IMR-90 (cell line): ENCODE data around the gene RCAN2. TPM values are rescaled to one million over a fixed set of nuclear protein-coding genes. Genes with fewer than 3 reads are reported as not detected.

Source experiments
- ATAC-seq: fragments of 200-7000 bp; cut with Tn5 transposase; 2 replicates; pipeline ENCODE4 v1.9.1; 2020; ENCODE audit warnings: low read depth, mild to moderate bottlenecking, moderate library complexity
- BruUV-seq: library from RNA; stranded (reverse); fragments of 400-500 nt; replicated peaks from 2 replicates; lab custom pipeline; 2021; lab: Mats Ljungman, UMichigan
- CTCF ChIA-PET: fragments of 300-600 bp; formaldehyde crosslinking; extraction: SDS; loops from one replicate; lab custom pipeline; 2021; ENCODE audit warnings: antibody characterized with exemption; lab: Yijun Ruan, JAX
- POLR2A ChIA-PET: fragments of 300-600 bp; sonication (Branson Sonifier 250); formaldehyde crosslinking; loops from one replicate; lab custom pipeline; 2022; ENCODE audit warnings: antibody characterized with exemption; ENCODE audit not compliant: unreplicated experiment; lab: Charles Lee
- DNase-seq: peaks from one replicate; pipeline ENCODE4 v3.0.0; 2013
- H2AFZ ChIP-seq: replicated peaks from 2 replicates; pipeline ENCODE3; 2013; ENCODE audit warnings: low read length, mild to moderate bottlenecking; ENCODE audit not compliant: poor library complexity
- H2AK5ac ChIP-seq: 2 replicates; pipeline ENCODE4 v1.6.1; 2013; ENCODE audit warnings: low read depth, low read length, inconsistent platforms
- H2AK9ac ChIP-seq: replicated peaks from 2 replicates; pipeline ENCODE3; 2013; ENCODE audit warnings: mild to moderate bottlenecking, low read depth, low read length, moderate library complexity; ENCODE audit not compliant: poor library complexity
- H2BK120ac ChIP-seq: 2 replicates; pipeline ENCODE4 v1.6.1; 2013; ENCODE audit warnings: low read depth, low read length, inconsistent platforms
- H2BK15ac ChIP-seq: 3 replicates; pipeline ENCODE4 v1.6.1; 2013; ENCODE audit warnings: low read depth, low read length, inconsistent platforms
- H2BK20ac ChIP-seq: 2 replicates; pipeline ENCODE4 v1.6.1; 2013; ENCODE audit warnings: low read depth, mild to moderate bottlenecking, inconsistent platforms, low read length, moderate library complexity
- H2BK5ac ChIP-seq: 2 replicates; pipeline ENCODE4 v1.6.1; 2013; ENCODE audit warnings: mild to moderate bottlenecking, low read depth, low read length, inconsistent platforms; ENCODE audit not compliant: poor library complexity, severe bottlenecking
- H3K14ac ChIP-seq: replicated peaks from 2 replicates; pipeline ENCODE4 v1.6.1; 2013; ENCODE audit warnings: low read depth, low read length, inconsistent platforms
- H3K18ac ChIP-seq: 2 replicates; pipeline ENCODE4 v1.6.1; 2013; ENCODE audit warnings: low read depth, low read length, control low read depth
- H3K23ac ChIP-seq: 2 replicates; pipeline ENCODE4 v1.6.1; 2013; ENCODE audit warnings: low read depth, low read length, inconsistent platforms
- H3K27ac ChIP-seq: 2 replicates; pipeline ENCODE4 v1.5.1; 2013; ENCODE audit warnings: mild to moderate bottlenecking, control low read depth, low read length; ENCODE audit not compliant: insufficient read depth
- H3K27me3 ChIP-seq: 2 replicates; pipeline ENCODE4 v1.6.1; 2013; ENCODE audit warnings: low read length; ENCODE audit not compliant: control insufficient read depth, insufficient read depth
- H3K36me3 ChIP-seq: 2 replicates; pipeline ENCODE4 v1.6.1; 2013; ENCODE audit warnings: low read length, mixed read lengths; ENCODE audit not compliant: control insufficient read depth, insufficient read depth
- H3K4ac ChIP-seq: 2 replicates; pipeline ENCODE4 v1.6.1; 2013; ENCODE audit warnings: low read depth, low read length, inconsistent platforms
- H3K4me1 ChIP-seq: 2 replicates; pipeline ENCODE4 v1.6.1; 2013; ENCODE audit warnings: low read length, mixed read lengths; ENCODE audit not compliant: control insufficient read depth, insufficient read depth
- H3K4me2 ChIP-seq: 2 replicates; pipeline ENCODE4 v1.6.1; 2013; ENCODE audit warnings: low read depth, mild to moderate bottlenecking, control low read depth, low read length, moderate library complexity
- H3K4me3 ChIP-seq: 2 replicates; pipeline ENCODE4 v1.5.1; 2013; ENCODE audit warnings: low read depth, mild to moderate bottlenecking, control low read depth, low read length, moderate library complexity; ENCODE audit not compliant: insufficient read depth
- H3K56ac ChIP-seq: 2 replicates; pipeline ENCODE4 v1.6.1; 2013; ENCODE audit warnings: low read length, inconsistent platforms; ENCODE audit not compliant: insufficient read depth; ENCODE audit errors: extremely low read depth
- H3K79me1 ChIP-seq, 2 experiments: 2 replicates each; pipeline ENCODE4 v1.6.1; 2013; ENCODE audit warnings: low read length in 2 of 2, inconsistent platforms in 1 of 2, low read depth in 1 of 2
- H3K9ac ChIP-seq: 2 replicates; pipeline ENCODE4 v1.6.1; 2013; ENCODE audit warnings: low read depth, low read length, control low read depth
- H3K9me1 ChIP-seq: 2 replicates; pipeline ENCODE4 v1.6.1; 2013; ENCODE audit warnings: low read length, inconsistent platforms; ENCODE audit not compliant: insufficient read depth
- H3K9me3 ChIP-seq: 2 replicates; pipeline ENCODE4 v1.6.1; 2013; ENCODE audit warnings: low read length; ENCODE audit not compliant: control insufficient read depth, insufficient read depth
- H4K20me1 ChIP-seq: 2 replicates; pipeline ENCODE4 v1.6.1; 2013; ENCODE audit warnings: low read length, inconsistent platforms; ENCODE audit not compliant: insufficient read depth
- H4K5ac ChIP-seq: 2 replicates; pipeline ENCODE4 v1.6.1; 2013; ENCODE audit warnings: mild to moderate bottlenecking, low read depth, low read length, control low read depth
- H4K8ac ChIP-seq, 2 experiments: 2 replicates each; pipeline ENCODE4 v1.6.1; 2013; ENCODE audit warnings: low read depth in 2 of 2, low read length in 2 of 2, control low read depth in 1 of 2, inconsistent platforms in 1 of 2
- H4K91ac ChIP-seq: 2 replicates; pipeline ENCODE4 v1.6.1; 2013; ENCODE audit warnings: low read depth, low read length, inconsistent platforms; ENCODE audit not compliant: insufficient read depth
- BHLHE40 ChIP-seq: fragments of 150-350 bp; IDR thresholded peaks from 2 replicates; pipeline ENCODE4 v1.6.1; 2016; ENCODE audit warnings: mild to moderate bottlenecking, low read depth, low read length
- CHD1 ChIP-seq: IDR thresholded peaks from 2 replicates; pipeline ENCODE4 v1.6.1; 2012; ENCODE audit warnings: low read depth, low read length, improper control_type of control experiment
- CTCF ChIP-seq: conservative IDR thresholded peaks from 2 replicates; pipeline ENCODE4 v1.5.1; 2012; ENCODE audit warnings: mild to moderate bottlenecking, low read depth, low read length, improper control_type of control experiment
- ELK1 ChIP-seq: fragments of 150-350 bp; IDR thresholded peaks from 2 replicates; pipeline ENCODE4 v1.6.1; 2016; ENCODE audit warnings: low read depth, mild to moderate bottlenecking, low read length, moderate library complexity, borderline replicate concordance
- FOS ChIP-seq: fragments of 150-350 bp; IDR thresholded peaks from 2 replicates; pipeline ENCODE4 v1.6.1; 2016; ENCODE audit warnings: low read depth, low read length
- MAFK ChIP-seq: IDR thresholded peaks from 2 replicates; pipeline ENCODE4 v1.6.1; 2012; ENCODE audit warnings: low read depth, low read length, improper control_type of control experiment
- MAZ ChIP-seq: IDR thresholded peaks from 2 replicates; pipeline ENCODE4 v1.6.1; 2012; ENCODE audit warnings: low read depth, mild to moderate bottlenecking, low read length, improper control_type of control experiment, moderate library complexity, borderline replicate concordance
- MXI1 ChIP-seq: IDR thresholded peaks from 2 replicates; pipeline ENCODE4 v1.6.1; 2012; ENCODE audit warnings: low read depth, mild to moderate bottlenecking, low read length, moderate library complexity, borderline replicate concordance
- NFE2L2 ChIP-seq: fragments of 150-350 bp; IDR thresholded peaks from 2 replicates; pipeline ENCODE4 v1.6.1; 2016; ENCODE audit warnings: low read depth, mild to moderate bottlenecking, low read length
- SMC3 ChIP-seq: fragments of 150-350 bp; IDR thresholded peaks from 2 replicates; pipeline ENCODE4 v1.6.1; 2016; ENCODE audit warnings: low read depth, mild to moderate bottlenecking, antibody characterized with exemption, low read length, moderate library complexity
- USF2 ChIP-seq: fragments of 150-350 bp; IDR thresholded peaks from 2 replicates; pipeline ENCODE4 v1.6.1; 2017; ENCODE audit warnings: mild to moderate bottlenecking, antibody characterized with exemption, low read length, low read depth
- WGBS, 2 experiments: methylation state at CpG; one replicate each; pipeline versions ENCODE4 v1.1.5 to v1.1.7; 2013; ENCODE audit warnings: missing lambda C conversion rate in 2 of 2; ENCODE audit not compliant: insufficient read length in 1 of 2; ENCODE audit errors: extremely low coverage in 2 of 2; 5-methylcytosine and 5-hydroxymethylcytosine counted together
- dilution Hi-C: fragments of 300-500 bp; cut with HindIII; formaldehyde crosslinking; loops from one replicate; pipeline ENCODE4 v1.14.3; 2018; ENCODE audit warnings: low sequenced_read_pairs; ENCODE audit not compliant: unreplicated experiment
- in situ Hi-C: fragments of 300-500 bp; cut with MboI; formaldehyde crosslinking; loops from 3 replicates; pipeline ENCODE4 v1.14.3; 2019; ENCODE audit warnings: low sequenced_read_pairs, inconsistent platforms, mixed read lengths
- intact Hi-C: fragments of 100-400 bp; cut with micrococcal nuclease; formaldehyde crosslinking; loops from 2 replicates; pipeline ENCODE4 v1.10.0; 2022
- polyA plus RNA-seq, 3 experiments: library from polyadenylated mRNA; depleted of rRNA; stranded (reverse); fragments of >200 nt; gene quantifications; 2 replicates each; pipeline ENCODE4 v1.2.3, GENCODE V29; 2012; ENCODE audit warnings: low replicate concordance in 1 of 3
- total RNA-seq: library from RNA; depleted of rRNA; stranded (reverse); fragments of >200 nt; gene quantifications from 2 replicates; pipeline ENCODE4 v1.2.3, GENCODE V29; 2012

The RCAN2 gene
- total and polyA plus RNA-seq, 2 of the 4 experiments (the other 2 are of a cell fraction), result 1.3 to 1.8 TPM

- intact Hi-C loops, result no loop called here
These were observed 217.3 kb downstream of the RCAN2 start for GRCh38 chr6:46273911-46274310.

More at GRCh38 chr6:46273911-46274310, 217.3 kb downstream of the RCAN2 start:
- Histone ChIP-seq H3K9me3 (no peaks in the 10 kb centered on the region), H3K4ac (no peak overlapping the region), H3K23ac (no peak overlapping the region), H3K4me1 (no peaks in the 10 kb centered on the region), H3K9ac (no peak overlapping the region), H2BK20ac (no peak overlapping the region), H2BK120ac (no peak overlapping the region), H4K91ac (no peak overlapping the region), H3K79me1 (no peaks in the 10 kb centered on the region), H2AK5ac (no peak overlapping the region), H3K36me3 (no peaks in the 10 kb centered on the region), H3K27ac (no peak overlapping the region), H4K20me1 (no peaks in the 10 kb centered on the region), H4K5ac (no peak overlapping the region), H2BK15ac (no peak overlapping the region), H3K14ac (no peak overlapping the region), H2BK5ac (no peak overlapping the region), H3K18ac (no peak overlapping the region), H2AFZ (no peak overlapping the region), H2AK9ac (no peak overlapping the region), H3K56ac (no peak overlapping the region), H3K27me3 (no peaks in the 10 kb centered on the region), H4K8ac (no peak overlapping the region), H3K4me2 (no peak overlapping the region), H3K4me3 (no peak overlapping the region), H3K9me1 (no peaks in the 10 kb centered on the region)
- ATAC-seq (no peak), DNase-seq (no peak)
- CTCF ChIA-PET, result interaction anchor here (0.6 kb wide), 2 partner anchors 10 to 184 kb away, joined by 4 read pairs; no protein-coding TSS in a partner anchor
- POLR2A ChIA-PET, result no interaction called here
- dilution Hi-C loops, result no loop called here
- TF ChIP-seq MAFK (no peak), SMC3 (no peak), NFE2L2 (no peak), MAZ (no peak), MXI1 (no peak), BHLHE40 (no peak), FOS (no peak), ELK1 (no peak), USF2 (no peak), CTCF (no peak), CHD1 (no peak)
- WGBS, 2 experiments, result no CpG with 5 or more reads among the region's 2 CpGs
- in situ Hi-C loops, result no loop called here
- no TSS peak for BruUV-seq
